Measurements from ENCODE around the gene SPART.

Gene SPART

GRCh38 chr13:36374063-36374462, 27.9 kb upstream of the SPART start:
- TF ChIP-seq CEBPB (IDR thresholded peaks at IDR 0.05) (no peak), YY1 (IDR thresholded peaks at IDR 0.05; ENCODE audit: low read depth) (no peak), NFIC (IDR thresholded peaks at IDR 0.05) (no peak), TCF12 (IDR thresholded peaks at IDR 0.05; ENCODE audit: low read depth) (no peak), ZBTB7A (IDR thresholded peaks at IDR 0.05; ENCODE audit: low read depth) (no peak), EP300 (IDR thresholded peaks at IDR 0.05; ENCODE audit: borderline replicate concordance) (no peak), CREB1 (IDR thresholded peaks at IDR 0.05; ENCODE audit: low read depth) (no peak), TEAD4 (IDR thresholded peaks at IDR 0.05) (no peak), FOXM1 (IDR thresholded peaks at IDR 0.05; ENCODE audit: borderline replicate concordance, low read depth) (no peak), TAF1 (IDR thresholded peaks at IDR 0.05; ENCODE audit: low read depth) (no peak)
- TF ChIP-seq, protein P1, sequence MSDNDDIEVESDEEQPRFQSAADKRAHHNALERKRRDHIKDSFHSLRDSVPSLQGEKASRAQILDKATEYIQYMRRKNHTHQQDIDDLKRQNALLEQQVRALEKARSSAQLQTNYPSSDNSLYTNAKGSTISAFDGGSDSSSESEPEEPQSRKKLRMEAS (IDR thresholded peaks at IDR 0.05), result no peak
- TF ChIP-seq, protein P2, sequence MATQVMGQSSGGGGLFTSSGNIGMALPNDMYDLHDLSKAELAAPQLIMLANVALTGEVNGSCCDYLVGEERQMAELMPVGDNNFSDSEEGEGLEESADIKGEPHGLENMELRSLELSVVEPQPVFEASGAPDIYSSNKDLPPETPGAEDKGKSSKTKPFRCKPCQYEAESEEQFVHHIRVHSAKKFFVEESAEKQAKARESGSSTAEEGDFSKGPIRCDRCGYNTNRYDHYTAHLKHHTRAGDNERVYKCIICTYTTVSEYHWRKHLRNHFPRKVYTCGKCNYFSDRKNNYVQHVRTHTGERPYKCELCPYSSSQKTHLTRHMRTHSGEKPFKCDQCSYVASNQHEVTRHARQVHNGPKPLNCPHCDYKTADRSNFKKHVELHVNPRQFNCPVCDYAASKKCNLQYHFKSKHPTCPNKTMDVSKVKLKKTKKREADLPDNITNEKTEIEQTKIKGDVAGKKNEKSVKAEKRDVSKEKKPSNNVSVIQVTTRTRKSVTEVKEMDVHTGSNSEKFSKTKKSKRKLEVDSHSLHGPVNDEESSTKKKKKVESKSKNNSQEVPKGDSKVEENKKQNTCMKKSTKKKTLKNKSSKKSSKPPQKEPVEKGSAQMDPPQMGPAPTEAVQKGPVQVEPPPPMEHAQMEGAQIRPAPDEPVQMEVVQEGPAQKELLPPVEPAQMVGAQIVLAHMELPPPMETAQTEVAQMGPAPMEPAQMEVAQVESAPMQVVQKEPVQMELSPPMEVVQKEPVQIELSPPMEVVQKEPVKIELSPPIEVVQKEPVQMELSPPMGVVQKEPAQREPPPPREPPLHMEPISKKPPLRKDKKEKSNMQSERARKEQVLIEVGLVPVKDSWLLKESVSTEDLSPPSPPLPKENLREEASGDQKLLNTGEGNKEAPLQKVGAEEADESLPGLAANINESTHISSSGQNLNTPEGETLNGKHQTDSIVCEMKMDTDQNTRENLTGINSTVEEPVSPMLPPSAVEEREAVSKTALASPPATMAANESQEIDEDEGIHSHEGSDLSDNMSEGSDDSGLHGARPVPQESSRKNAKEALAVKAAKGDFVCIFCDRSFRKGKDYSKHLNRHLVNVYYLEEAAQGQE (IDR thresholded peaks at IDR 0.05; ENCODE audit: low read depth), result no peak
- TF ChIP-seq, protein P3, sequence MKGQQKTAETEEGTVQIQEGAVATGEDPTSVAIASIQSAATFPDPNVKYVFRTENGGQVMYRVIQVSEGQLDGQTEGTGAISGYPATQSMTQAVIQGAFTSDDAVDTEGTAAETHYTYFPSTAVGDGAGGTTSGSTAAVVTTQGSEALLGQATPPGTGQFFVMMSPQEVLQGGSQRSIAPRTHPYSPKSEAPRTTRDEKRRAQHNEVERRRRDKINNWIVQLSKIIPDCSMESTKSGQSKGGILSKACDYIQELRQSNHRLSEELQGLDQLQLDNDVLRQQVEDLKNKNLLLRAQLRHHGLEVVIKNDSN (IDR thresholded peaks at IDR 0.05), result no peak

DNA sequence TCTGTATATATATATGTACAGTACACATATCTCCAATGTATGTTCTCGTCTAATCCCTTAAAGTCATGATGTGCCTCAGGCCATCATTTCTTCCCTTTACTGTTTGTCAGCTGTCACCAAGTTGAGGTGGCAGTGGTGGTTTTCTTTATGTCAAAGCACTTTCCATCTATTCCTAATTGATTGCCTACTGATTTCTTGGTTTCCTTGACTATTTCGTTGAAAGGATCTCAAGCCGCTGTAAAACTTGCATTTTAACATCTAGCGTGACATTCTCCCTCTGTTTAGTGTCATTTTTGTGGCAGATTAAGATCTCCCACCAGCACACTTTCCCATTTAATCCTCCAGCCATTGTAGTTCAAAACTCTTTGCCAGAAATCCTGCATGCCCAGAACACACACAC, 25.0 kb upstream of the SPART start:
- TF ChIP-seq TEAD4 (IDR thresholded peaks at IDR 0.05), result no peak
- no peak for TF ChIP-seq TAF1 (IDR thresholded peaks at IDR 0.05; ENCODE audit: low read depth)
- TF ChIP-seq CREB1 (IDR thresholded peaks at IDR 0.05; ENCODE audit: low read depth), result no peak
- no peak for TF ChIP-seq YY1 (IDR thresholded peaks at IDR 0.05; ENCODE audit: low read depth)
- TF ChIP-seq ZBTB7A (IDR thresholded peaks at IDR 0.05; ENCODE audit: low read depth), result no peak

GRCh38 chr13:36370108-36370429, 23.9 kb upstream of the SPART start:
- TF ChIP-seq CREB1 (IDR thresholded peaks at IDR 0.05; ENCODE audit: low read depth) (no peak), EGR1 (IDR thresholded peaks at IDR 0.05) (no peak), TAF1 (IDR thresholded peaks at IDR 0.05; ENCODE audit: low read depth) (no peak), EP300 (IDR thresholded peaks at IDR 0.05; ENCODE audit: borderline replicate concordance) (no peak), NFIC (IDR thresholded peaks at IDR 0.05) (no peak), YY1 (IDR thresholded peaks at IDR 0.05; ENCODE audit: low read depth) (no peak), TCF12 (IDR thresholded peaks at IDR 0.05; ENCODE audit: low read depth) (no peak)

GRCh38 chr13:36369268-36370107, 23.3 kb upstream of the SPART start:
- no peak for TF ChIP-seq TCF12 (IDR thresholded peaks at IDR 0.05; ENCODE audit: low read depth)
- TF ChIP-seq ZBTB7A (IDR thresholded peaks at IDR 0.05; ENCODE audit: low read depth), result no peak
- TF ChIP-seq TAF1 (IDR thresholded peaks at IDR 0.05; ENCODE audit: low read depth), result no peak
- no peak for TF ChIP-seq RAD21 (IDR thresholded peaks at IDR 0.05; ENCODE audit: low read depth)
- TF ChIP-seq NFIC (IDR thresholded peaks at IDR 0.05), result no peak
- TF ChIP-seq FOXM1 (IDR thresholded peaks at IDR 0.05; ENCODE audit: borderline replicate concordance, low read depth), result no peak
- TF ChIP-seq CREB1 (IDR thresholded peaks at IDR 0.05; ENCODE audit: low read depth), result no peak
- TF ChIP-seq, protein P3 (IDR thresholded peaks at IDR 0.05), result no peak
- TF ChIP-seq YY1 (IDR thresholded peaks at IDR 0.05; ENCODE audit: low read depth), result no peak
- no peak for TF ChIP-seq EGR1 (IDR thresholded peaks at IDR 0.05)
- TF ChIP-seq, protein P1 (IDR thresholded peaks at IDR 0.05), result no peak
- TF ChIP-seq, protein P2 (IDR thresholded peaks at IDR 0.05; ENCODE audit: low read depth), result no peak
- TF ChIP-seq EP300 (IDR thresholded peaks at IDR 0.05; ENCODE audit: borderline replicate concordance), result no peak
- TF ChIP-seq CEBPB (IDR thresholded peaks at IDR 0.05), result no peak
- no peak for TF ChIP-seq TEAD4 (IDR thresholded peaks at IDR 0.05)

DNA sequence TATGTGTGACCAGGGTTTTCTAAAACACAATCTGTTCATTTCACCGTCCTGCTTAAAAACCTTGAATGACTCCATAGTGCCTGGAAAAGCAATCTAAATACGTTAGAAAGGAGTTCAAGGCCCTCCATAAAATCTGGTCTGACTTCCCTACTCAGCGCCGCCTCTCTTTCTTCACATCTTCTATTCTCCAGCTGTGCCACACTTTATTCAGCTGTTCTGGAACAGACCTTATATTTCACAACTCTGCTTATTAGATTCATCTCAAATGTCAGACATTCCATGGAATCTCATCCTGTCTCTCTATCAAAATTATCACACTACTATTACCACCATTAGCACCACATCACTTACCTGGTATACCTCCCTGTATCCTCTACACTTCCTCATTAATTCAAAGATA, 19.8 kb upstream of the SPART start:
- TF ChIP-seq ZBTB7A (IDR thresholded peaks at IDR 0.05; ENCODE audit: low read depth) (no peak), FOXM1 (IDR thresholded peaks at IDR 0.05; ENCODE audit: borderline replicate concordance, low read depth) (no peak), TAF1 (IDR thresholded peaks at IDR 0.05; ENCODE audit: low read depth) (no peak), TEAD4 (IDR thresholded peaks at IDR 0.05) (no peak), CEBPB (IDR thresholded peaks at IDR 0.05) (no peak), YY1 (IDR thresholded peaks at IDR 0.05; ENCODE audit: low read depth) (no peak), EP300 (IDR thresholded peaks at IDR 0.05; ENCODE audit: borderline replicate concordance) (no peak), CREB1 (IDR thresholded peaks at IDR 0.05; ENCODE audit: low read depth) (no peak), EGR1 (IDR thresholded peaks at IDR 0.05) (no peak), TCF12 (IDR thresholded peaks at IDR 0.05; ENCODE audit: low read depth) (no peak), RAD21 (IDR thresholded peaks at IDR 0.05; ENCODE audit: low read depth) (no peak)
- TF ChIP-seq, protein P1 (IDR thresholded peaks at IDR 0.05), result no peak
- TF ChIP-seq, protein P3 (IDR thresholded peaks at IDR 0.05), result no peak
- TF ChIP-seq, protein P2 (IDR thresholded peaks at IDR 0.05; ENCODE audit: low read depth), result no peak

Measured in Ishikawa (cell line).